ENCODE measurements around the gene CLASRP. TPM values are rescaled to one million over a fixed set of nuclear protein-coding genes. Genes with fewer than 3 reads are reported as not detected.

Gene CLASRP
- polyA plus RNA-seq, 6 donors from 2014 or later, result 6.5 to 30.2 (median 9.7) TPM

DNA sequence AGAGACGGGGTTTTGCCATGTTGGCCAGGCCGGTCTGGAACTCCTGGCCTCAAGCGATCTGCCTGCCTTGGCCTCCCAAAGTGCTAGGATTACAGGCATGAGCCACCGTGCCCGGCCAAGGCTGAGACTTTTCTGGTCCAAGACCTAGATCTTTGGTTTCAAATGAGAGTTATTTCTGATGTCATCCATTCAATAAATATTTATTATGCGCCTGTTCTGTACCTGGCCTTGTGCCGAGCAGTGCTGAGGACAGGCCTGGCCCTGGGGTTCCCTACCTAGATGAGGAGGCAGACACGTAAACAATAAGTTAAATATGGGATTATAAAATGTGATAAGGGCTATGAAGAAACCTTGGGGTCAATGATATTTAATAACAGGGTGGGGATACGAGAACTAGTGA is 33.1 kb upstream of the CLASRP start:
- Mint-ChIP-seq H3K4me1 (peaks cover 28 to 41% (median 29%) of the 10 kb centered on the region in 3 donors), H3K4me3 (peak overlapping the region in 2 of 8 donors; percentile 16 to 67), H3K9me3 (no peaks in the 10 kb centered on the region), H3K36me3 (peaks cover 4 to 20% of the 10 kb centered on the region in 2 donors), H3K27ac (peak overlapping the region in 5 of 6 donors; percentile 74 to 86 (median 82)), H3K27me3 (no peaks in the 10 kb centered on the region)
- no peak for ATAC-seq (ENCODE audit: low read depth in 2 of 2)
- no peak for DNase-seq

- peaks cover 17 to 22% (median 19%) of the 10 kb centered on the region in 3 donors for H3K4me1 Mint-ChIP-seq
- no peaks in the 10 kb centered on the region for H3K9me3 Mint-ChIP-seq
- no peaks in the 10 kb centered on the region for H3K27me3 Mint-ChIP-seq
- H3K27ac Mint-ChIP-seq, result peak overlapping the region in 3 of 6 donors; percentile 47 to 90 (median 66)
- no peak for ATAC-seq (ENCODE audit: low read depth in 2 of 2)
- H3K36me3 Mint-ChIP-seq, result peaks cover 0 to 15% of the 10 kb centered on the region in 2 donors
- H3K4me3 Mint-ChIP-seq, result peak overlapping the region in 1 of 8 donors; percentile 30
- no peak for DNase-seq
These were observed 30.3 kb upstream of the CLASRP start for GRCh38 chr19:45008552-45008951.

DNA sequence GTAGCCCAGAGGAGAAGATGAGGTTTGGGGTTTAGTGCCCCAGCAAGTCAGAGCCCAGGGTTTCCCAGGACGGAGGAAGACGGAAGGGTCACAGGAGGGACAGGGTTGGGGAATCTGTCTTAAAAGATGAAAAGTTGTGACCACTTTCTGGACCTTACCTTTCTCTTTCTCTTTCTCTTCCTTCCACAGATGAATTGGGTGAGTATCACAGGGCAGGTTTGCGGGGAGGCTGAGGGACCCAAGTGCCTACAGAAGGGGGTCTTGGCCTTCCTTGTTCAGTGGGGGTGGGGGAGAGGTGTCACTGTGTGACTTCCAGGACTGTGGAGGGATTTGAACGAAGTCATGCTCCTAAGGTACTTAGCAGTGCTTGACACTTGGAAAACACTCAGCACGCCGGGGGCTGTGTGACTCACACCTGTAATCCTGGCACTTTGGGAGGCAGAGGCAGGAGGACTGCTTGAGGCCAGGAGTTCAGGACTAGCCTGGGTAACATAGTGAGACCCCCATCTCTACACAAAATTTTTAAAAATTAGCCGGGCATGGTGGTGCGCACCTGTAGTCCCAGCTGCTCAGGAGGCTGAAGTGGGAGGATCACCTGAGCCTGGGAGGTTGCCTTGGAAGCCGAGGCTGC is 29.1 kb upstream of the CLASRP start:
- DNase-seq (no peak), ATAC-seq (ENCODE audit: low read depth in 2 of 2) (no peak)
- no peaks in the 10 kb centered on the region for H3K27me3 Mint-ChIP-seq
- peaks cover 0 to 15% of the 10 kb centered on the region in 2 donors for H3K36me3 Mint-ChIP-seq
- no peaks in the 10 kb centered on the region for H3K9me3 Mint-ChIP-seq
- peaks cover 17 to 22% (median 19%) of the 10 kb centered on the region in 3 donors for H3K4me1 Mint-ChIP-seq
- peak overlapping the region in 5 of 6 donors; percentile 42 to 90 (median 75) for H3K27ac Mint-ChIP-seq
- peak overlapping the region in 1 of 8 donors; percentile 44 for H3K4me3 Mint-ChIP-seq

GRCh38 chr19:45010306-45010705 is 28.5 kb upstream of the CLASRP start:
- DNase-seq, result no peak
- H3K27me3 Mint-ChIP-seq, result no peaks in the 10 kb centered on the region
- peaks cover 17 to 22% (median 19%) of the 10 kb centered on the region in 3 donors for H3K4me1 Mint-ChIP-seq
- no peak for ATAC-seq (ENCODE audit: low read depth in 2 of 2)
- H3K9me3 Mint-ChIP-seq, result no peaks in the 10 kb centered on the region
- peak overlapping the region in 2 of 8 donors; percentile 63 for H3K4me3 Mint-ChIP-seq
- H3K27ac Mint-ChIP-seq, result peak overlapping the region in 5 of 6 donors; percentile 42 to 90 (median 78)
- H3K36me3 Mint-ChIP-seq, result peaks cover 0 to 15% of the 10 kb centered on the region in 2 donors

DNA sequence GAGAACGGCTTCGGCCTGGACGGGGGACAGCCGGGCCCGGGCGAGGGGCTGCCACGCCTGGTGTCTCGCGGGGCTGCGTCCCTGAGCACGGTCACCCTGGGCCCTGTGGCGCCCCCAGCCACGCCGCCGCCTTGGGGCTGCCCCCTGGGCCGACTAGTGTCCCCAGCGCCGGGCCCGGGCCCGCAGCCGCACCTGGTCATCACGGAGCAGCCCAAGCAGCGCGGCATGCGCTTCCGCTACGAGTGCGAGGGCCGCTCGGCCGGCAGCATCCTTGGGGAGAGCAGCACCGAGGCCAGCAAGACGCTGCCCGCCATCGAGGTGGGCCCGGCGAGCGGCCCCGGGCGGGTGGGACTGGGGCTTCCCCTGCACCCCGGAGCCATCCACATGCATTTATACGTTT is 26.9 kb upstream of the CLASRP start:
- H3K4me1 Mint-ChIP-seq, result peaks cover 16 to 20% (median 19%) of the 10 kb centered on the region in 3 donors
- peak overlapping the region in 1 of 6 donors; percentile 54 for H3K27ac Mint-ChIP-seq
- no peaks in the 10 kb centered on the region for H3K27me3 Mint-ChIP-seq
- ATAC-seq (ENCODE audit: low read depth in 2 of 2) (no peak), DNase-seq (no peak)
- H3K4me3 Mint-ChIP-seq, result no peak overlapping the region
- H3K36me3 Mint-ChIP-seq, result peaks cover 0 to 11% of the 10 kb centered on the region in 2 donors
- no peaks in the 10 kb centered on the region for H3K9me3 Mint-ChIP-seq

- DNase-seq (peak; percentile 74), ATAC-seq (ENCODE audit: low read depth in 2 of 2) (peak; percentile 72 to 79)
- H3K4me3 Mint-ChIP-seq, result peak overlapping the region; percentile 5 to 64 (median 30)
- H3K4me1 Mint-ChIP-seq, result peaks cover 8 to 20% (median 13%) of the 10 kb centered on the region in 3 donors
- H3K27ac Mint-ChIP-seq, result peak overlapping the region; percentile 79 to 99 (median 93)
- H3K9me3 Mint-ChIP-seq, result no peaks in the 10 kb centered on the region
- peaks cover 0 to 10% of the 10 kb centered on the region in 2 donors for H3K36me3 Mint-ChIP-seq
- no peaks in the 10 kb centered on the region for H3K27me3 Mint-ChIP-seq
These were observed 22.2 kb upstream of the CLASRP start for GRCh38 chr19:45016388-45017314.

GRCh38 chr19:45019187-45019586 is 19.7 kb upstream of the CLASRP start:
- no peak for DNase-seq
- H3K36me3 Mint-ChIP-seq, result peaks cover 0 to 10% of the 10 kb centered on the region in 2 donors
- no peaks in the 10 kb centered on the region for H3K27me3 Mint-ChIP-seq
- no peaks in the 10 kb centered on the region for H3K9me3 Mint-ChIP-seq
- no peak for ATAC-seq (ENCODE audit: low read depth in 2 of 2)
- peak overlapping the region in 2 of 8 donors; percentile 33 to 51 for H3K4me3 Mint-ChIP-seq
- peak overlapping the region in 5 of 6 donors; percentile 1 to 80 (median 79) for H3K27ac Mint-ChIP-seq
- H3K4me1 Mint-ChIP-seq, result peaks cover 8 to 22% (median 13%) of the 10 kb centered on the region in 3 donors

- H3K27ac Mint-ChIP-seq, result peak overlapping the region in 3 of 6 donors; percentile 57 to 80 (median 79)
- no peak overlapping the region for H3K4me3 Mint-ChIP-seq
- ATAC-seq (ENCODE audit: low read depth in 2 of 2), result no peak
- peaks cover 0 to 10% of the 10 kb centered on the region in 2 donors for H3K36me3 Mint-ChIP-seq
- no peaks in the 10 kb centered on the region for H3K9me3 Mint-ChIP-seq
- peaks cover 8 to 22% (median 13%) of the 10 kb centered on the region in 3 donors for H3K4me1 Mint-ChIP-seq
- no peak for DNase-seq
- no peaks in the 10 kb centered on the region for H3K27me3 Mint-ChIP-seq
These were observed 18.8 kb upstream of the CLASRP start for GRCh38 chr19:45020071-45020470.

GRCh38 chr19:45021971-45022370 is 16.9 kb upstream of the CLASRP start:
- peak in 1 of 2 donors; percentile 7 for ATAC-seq (ENCODE audit: low read depth in 2 of 2)
- H3K27ac Mint-ChIP-seq, result peak overlapping the region in 1 of 6 donors; percentile 21
- H3K36me3 Mint-ChIP-seq, result peaks cover 0 to 10% of the 10 kb centered on the region in 2 donors
- no peak for DNase-seq
- no peaks in the 10 kb centered on the region for H3K27me3 Mint-ChIP-seq
- H3K9me3 Mint-ChIP-seq, result no peaks in the 10 kb centered on the region
- peaks cover 2 to 13% (median 4%) of the 10 kb centered on the region in 3 donors for H3K4me1 Mint-ChIP-seq
- H3K4me3 Mint-ChIP-seq, result peak overlapping the region in 1 of 8 donors; percentile 53

DNA sequence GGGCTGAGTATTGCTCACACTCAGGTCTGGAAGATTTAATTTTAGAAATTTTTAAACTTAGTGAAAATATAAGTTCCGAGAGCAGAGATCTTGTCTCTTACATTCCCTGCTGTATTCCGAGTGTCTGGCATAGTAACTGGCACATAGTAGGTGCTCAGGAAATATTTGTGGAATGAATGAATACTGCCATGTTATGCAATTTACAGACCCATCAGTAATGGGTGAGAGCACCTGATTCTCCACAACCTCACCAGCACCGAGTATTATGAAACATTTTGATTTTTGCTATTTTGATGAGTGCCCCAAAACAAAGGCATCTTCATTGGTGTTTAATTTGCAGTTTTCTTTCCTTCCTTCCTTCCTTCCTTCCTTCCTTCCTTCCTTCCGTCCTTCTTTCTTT is 15.8 kb upstream of the CLASRP start:
- H3K4me3 Mint-ChIP-seq, result peak overlapping the region in 3 of 8 donors; percentile 12 to 35 (median 18)
- ATAC-seq (ENCODE audit: low read depth in 2 of 2) (no peak), DNase-seq (no peak)
- no peaks in the 10 kb centered on the region for H3K9me3 Mint-ChIP-seq
- peaks cover 5 to 10% (median 8%) of the 10 kb centered on the region in 3 donors for H3K4me1 Mint-ChIP-seq
- no peak overlapping the region for H3K27ac Mint-ChIP-seq
- H3K36me3 Mint-ChIP-seq, result peaks cover 0 to 10% of the 10 kb centered on the region in 2 donors
- H3K27me3 Mint-ChIP-seq, result no peaks in the 10 kb centered on the region

DNA sequence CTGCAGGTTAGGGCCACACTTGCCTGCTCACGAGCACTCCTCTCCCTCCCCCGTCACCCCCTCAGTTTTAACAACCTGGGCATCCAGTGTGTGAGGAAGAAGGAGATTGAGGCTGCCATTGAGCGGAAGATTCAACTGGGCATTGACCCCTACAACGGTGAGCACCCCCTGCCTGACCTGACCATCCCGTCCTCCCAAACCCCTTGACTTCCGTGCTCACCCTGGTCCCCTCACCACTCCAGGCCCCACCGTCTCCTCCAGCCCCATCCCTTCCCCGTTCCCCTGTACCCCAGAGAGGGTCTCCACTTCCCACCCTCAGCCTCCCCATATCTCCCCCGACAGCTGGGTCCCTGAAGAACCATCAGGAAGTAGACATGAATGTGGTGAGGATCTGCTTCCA is 13.6 kb upstream of the CLASRP start:
- Mint-ChIP-seq H3K9me3 (no peaks in the 10 kb centered on the region), H3K4me3 (no peak overlapping the region)

GRCh38 chr19:45027371-45027770 is 11.5 kb upstream of the CLASRP start:
- H3K36me3 Mint-ChIP-seq, result peaks cover 0 to 8% of the 10 kb centered on the region in 2 donors

More for the DNA sequence above, 13.6 kb upstream of the CLASRP start:
- H3K4me1 Mint-ChIP-seq, result peaks cover 4 to 7% (median 5%) of the 10 kb centered on the region in 3 donors
- no peaks in the 10 kb centered on the region for H3K36me3 Mint-ChIP-seq
- DNase-seq (no peak), ATAC-seq (ENCODE audit: low read depth in 2 of 2) (no peak)
- H3K27ac Mint-ChIP-seq, result peak overlapping the region in 2 of 6 donors; percentile 15 to 23
- no peaks in the 10 kb centered on the region for H3K27me3 Mint-ChIP-seq

GRCh38 chr19:45030825-45031224 is 8.0 kb upstream of the CLASRP start:
- peaks cover 10 to 13% of the 10 kb centered on the region in 2 donors for H3K36me3 Mint-ChIP-seq
- H3K9me3 Mint-ChIP-seq, result peaks cover 0 to 4% (median 0%) of the 10 kb centered on the region in 7 donors
- H3K27me3 Mint-ChIP-seq, result no peaks in the 10 kb centered on the region
- H3K4me3 Mint-ChIP-seq, result no peak overlapping the region
- ATAC-seq (ENCODE audit: low read depth in 2 of 2) (no peak), DNase-seq (no peak)
- H3K4me1 Mint-ChIP-seq, result peaks cover 5 to 7% (median 6%) of the 10 kb centered on the region in 3 donors
- no peak overlapping the region for H3K27ac Mint-ChIP-seq

More at GRCh38 chr19:45027371-45027770, 11.5 kb upstream of the CLASRP start:
- ATAC-seq (ENCODE audit: low read depth in 2 of 2), result no peak
- Mint-ChIP-seq H3K4me1 (peaks cover 4 to 7% (median 5%) of the 10 kb centered on the region in 3 donors), H3K27me3 (no peaks in the 10 kb centered on the region), H3K9me3 (no peaks in the 10 kb centered on the region), H3K27ac (peak overlapping the region in 3 of 6 donors; percentile 38 to 76 (median 50)), H3K4me3 (peak overlapping the region in 1 of 8 donors; percentile 18)
- no peak for DNase-seq

Data from naive B cell (primary cell).